B cell (primary cell): ENCODE results near the gene BMPER. TPM values are rescaled to one million over a fixed set of nuclear protein-coding genes. Genes with fewer than 3 reads are reported as not detected.

ENCODE experiments used
- ATAC-seq: fragments of 200-7000 bp; cut with Tn5 transposase; one replicate; pipeline ENCODE4 v1.10.0; 2021; ENCODE audit warnings: low read depth, mild to moderate bottlenecking, moderate number of reproducible peaks, moderate library complexity
- CTCF ChIA-PET: fragments of 350-600 bp; sonication (Branson Sonifier 250); formaldehyde crosslinking; loops from one replicate; lab custom pipeline; 2021; ENCODE audit warnings: antibody characterized with exemption, inconsistent platforms; lab: Charles Lee
- POLR2A ChIA-PET: fragments of 350-600 bp; sonication (Branson Sonifier 250); formaldehyde crosslinking; loops from one replicate; lab custom pipeline; 2021; ENCODE audit warnings: antibody characterized with exemption; lab: Charles Lee
- DNase-seq: peaks from one replicate; pipeline ENCODE4 v3.0.0; 2013
- H2AFZ ChIP-seq: 2 replicates; pipeline ENCODE4 v1.6.1; 2012; ENCODE audit warnings: mild to moderate bottlenecking, low read depth, low read length; ENCODE audit not compliant: insufficient read depth, poor library complexity, severe bottlenecking
- H3K27ac ChIP-seq, 2 donors: 1 replicate in 1 of 2; 2 replicates in 1 of 2; pipeline ENCODE4 v1.5.1; 2012 to 2013; ENCODE audit warnings: low read length in 2 of 2, mild to moderate bottlenecking in 2 of 2, moderate library complexity in 1 of 2
- H3K27me3 ChIP-seq, 4 experiments: fragments of 200-600 bp in 1 of 4; sonication (generic) in 1 of 4; replicated peaks in 1 of 4; 1 replicate in 2 of 4; 2 replicates in 2 of 4; pipeline versions ENCODE4 v1.6.1 to v1.7.0; 2013 to 2016; ENCODE audit warnings: low read length in 3 of 4, mild to moderate bottlenecking in 2 of 4, mixed read lengths in 1 of 4, moderate library complexity in 1 of 4; ENCODE audit not compliant: insufficient read depth in 4 of 4, control insufficient read depth in 3 of 4; ENCODE audit errors: control extremely low read depth in 1 of 4
- H3K36me3 ChIP-seq, 2 experiments: replicated peaks in 1 of 2; 1 replicate in 1 of 2; 2 replicates in 1 of 2; pipeline versions ENCODE4 v1.6.1 to v1.7.1; 2013; ENCODE audit warnings: low read length in 1 of 2; ENCODE audit not compliant: insufficient read depth in 2 of 2, control insufficient read depth in 1 of 2; ENCODE audit errors: control extremely low read depth in 1 of 2, extremely low read depth in 1 of 2
- H3K4me1 ChIP-seq, 2 donors: fragments of 200-600 bp in 1 of 2; sonication (generic) in 1 of 2; 1 replicate in 1 of 2; 2 replicates in 1 of 2; pipeline versions ENCODE4 v1.5.1 to v1.6.1; 2013 to 2017; ENCODE audit warnings: low read length in 2 of 2; ENCODE audit not compliant: control insufficient read depth in 2 of 2, insufficient read depth in 2 of 2
- H3K4me2 ChIP-seq: replicated peaks from 2 replicates; pipeline ENCODE3; 2012; ENCODE audit warnings: mild to moderate bottlenecking, low read depth, low read length; ENCODE audit not compliant: poor library complexity, severe bottlenecking
- H3K4me3 ChIP-seq, 5 experiments: fragments of 200-600 bp in 1 of 5; sonication (generic) in 1 of 5; 1 replicate in 3 of 5; 2 replicates in 2 of 5; pipeline versions ENCODE4 v1.5.1 to v1.7.0; 2011 to 2016; ENCODE audit warnings: low read length in 4 of 5, mild to moderate bottlenecking in 4 of 5, low read depth in 2 of 5, control low read depth in 1 of 5, moderate library complexity in 1 of 5; ENCODE audit not compliant: insufficient read depth in 1 of 5; ENCODE audit errors: control extremely low read depth in 1 of 5, extremely low read depth in 1 of 5
- H3K79me2 ChIP-seq: fragments of 200-600 bp; sonication (generic); one replicate; pipeline ENCODE4 v1.6.0; 2016; ENCODE audit warnings: low read length; ENCODE audit not compliant: control insufficient read depth, insufficient read depth
- H3K9ac ChIP-seq: fragments of 200-600 bp; sonication (generic); 2 replicates; pipeline ENCODE4 v1.6.1; 2017; ENCODE audit warnings: mild to moderate bottlenecking, low read length, moderate library complexity
- H3K9me3 ChIP-seq, 3 donors: one replicate each; pipeline versions ENCODE4 v1.6.1 to v1.7.1; 2013; ENCODE audit warnings: low read length in 2 of 3; ENCODE audit not compliant: control insufficient read depth in 2 of 3, insufficient read depth in 1 of 3; ENCODE audit errors: control extremely low read depth in 1 of 3
- H4K20me1 ChIP-seq: 2 replicates; pipeline ENCODE4 v1.6.0; 2012; ENCODE audit warnings: mild to moderate bottlenecking, low read length; ENCODE audit not compliant: insufficient read depth, control insufficient read depth, poor library complexity, severe bottlenecking
- H3K27ac Mint-ChIP-seq: one replicate; pipeline ENCODE4 v1.8.0; 2021; ENCODE audit warnings: mixed read lengths
- H3K27me3 Mint-ChIP-seq: one replicate; pipeline ENCODE4 v1.8.0; 2021; ENCODE audit warnings: mixed read lengths
- H3K4me1 Mint-ChIP-seq: one replicate; pipeline ENCODE4 v1.8.0; 2021; ENCODE audit warnings: mixed read lengths
- H3K4me3 Mint-ChIP-seq: one replicate; pipeline ENCODE4 v1.8.0; 2021; ENCODE audit warnings: mixed read lengths
- H3K9me3 Mint-ChIP-seq: one replicate; pipeline ENCODE4 v1.8.0; 2022; ENCODE audit warnings: mixed read lengths; ENCODE audit not compliant: insufficient read depth
- EZH2 ChIP-seq: IDR thresholded peaks from 2 replicates; pipeline ENCODE4 v1.6.1; 2012; ENCODE audit warnings: borderline replicate concordance, low read depth, mild to moderate bottlenecking, moderate library complexity, low read length; ENCODE audit not compliant: insufficient read depth, poor library complexity, severe bottlenecking
- WGBS: methylation state at CpG from one replicate; pipeline ENCODE4 v1.1.5; 2013; ENCODE audit warnings: missing lambda C conversion rate; ENCODE audit not compliant: insufficient coverage; 5-methylcytosine and 5-hydroxymethylcytosine counted together
- intact Hi-C: fragments of 100-400 bp; cut with micrococcal nuclease; formaldehyde crosslinking; loops from one replicate; pipeline ENCODE4 v1.10.0; 2022
- polyA plus RNA-seq: library from polyadenylated mRNA; depleted of rRNA; stranded (reverse); fragments of >200 nt; gene quantifications from 2 replicates; pipeline ENCODE4 v1.2.3, GENCODE V29; 2012
- total RNA-seq, 2 donors: library from RNA; stranded (reverse); fragments of 120-200 nt in 1 of 2; gene quantifications; 1 replicate in 1 of 2; 2 replicates in 1 of 2; pipeline versions ENCODE4 v1.2.3 to v1.2.4, GENCODE V29; 2013 to 2022
- TF ChIP-seq, protein P1 (sequence below): fragments of 200-600 bp; IDR thresholded peaks from one replicate; pipeline ENCODE4 v1.8.0; 2022; ENCODE audit warnings: antibody characterized with exemption, mild to moderate bottlenecking

BMPER gene
- total and polyA plus RNA-seq, 2 donors (not counting 1 experiment from before 2014, with no cell fraction given): not detected

GRCh38 chr7:33918438-33919143 is 13.3 kb downstream of the BMPER start:
- TF ChIP-seq, protein P1, sequence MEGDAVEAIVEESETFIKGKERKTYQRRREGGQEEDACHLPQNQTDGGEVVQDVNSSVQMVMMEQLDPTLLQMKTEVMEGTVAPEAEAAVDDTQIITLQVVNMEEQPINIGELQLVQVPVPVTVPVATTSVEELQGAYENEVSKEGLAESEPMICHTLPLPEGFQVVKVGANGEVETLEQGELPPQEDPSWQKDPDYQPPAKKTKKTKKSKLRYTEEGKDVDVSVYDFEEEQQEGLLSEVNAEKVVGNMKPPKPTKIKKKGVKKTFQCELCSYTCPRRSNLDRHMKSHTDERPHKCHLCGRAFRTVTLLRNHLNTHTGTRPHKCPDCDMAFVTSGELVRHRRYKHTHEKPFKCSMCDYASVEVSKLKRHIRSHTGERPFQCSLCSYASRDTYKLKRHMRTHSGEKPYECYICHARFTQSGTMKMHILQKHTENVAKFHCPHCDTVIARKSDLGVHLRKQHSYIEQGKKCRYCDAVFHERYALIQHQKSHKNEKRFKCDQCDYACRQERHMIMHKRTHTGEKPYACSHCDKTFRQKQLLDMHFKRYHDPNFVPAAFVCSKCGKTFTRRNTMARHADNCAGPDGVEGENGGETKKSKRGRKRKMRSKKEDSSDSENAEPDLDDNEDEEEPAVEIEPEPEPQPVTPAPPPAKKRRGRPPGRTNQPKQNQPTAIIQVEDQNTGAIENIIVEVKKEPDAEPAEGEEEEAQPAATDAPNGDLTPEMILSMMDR: no peak
- TF ChIP-seq EZH2: no peak
- POLR2A ChIA-PET: no interaction called here
- Histone ChIP-seq H3K27me3 (peaks cover 0 to 4% (median 0%) of the 10 kb centered on the region in 4 experiments), H3K4me3 (no peak overlapping the region), H3K9ac (no peak overlapping the region), H3K36me3 (no peaks in the 10 kb centered on the region), H3K4me2 (no peak overlapping the region), H3K27ac (no peak overlapping the region), H4K20me1 (no peaks in the 10 kb centered on the region), H3K4me1 (no peaks in the 10 kb centered on the region), H2AFZ (no peak overlapping the region), H3K79me2 (no peaks in the 10 kb centered on the region), H3K9me3 (no peaks in the 10 kb centered on the region)
- H3K4me1 Mint-ChIP-seq: no peaks in the 10 kb centered on the region
- CTCF ChIA-PET: no interaction called here
- H3K27me3 Mint-ChIP-seq: peaks cover 2% of the 10 kb centered on the region
- H3K4me3 Mint-ChIP-seq: no peak overlapping the region
- no peak for DNase-seq
- intact Hi-C loops: no loop called here
- H3K9me3 Mint-ChIP-seq: no peaks in the 10 kb centered on the region
- 21% methylated on average over 2 of the region's 3 CpGs for WGBS
- no peak for ATAC-seq
- H3K27ac Mint-ChIP-seq: no peak overlapping the region

DNA sequence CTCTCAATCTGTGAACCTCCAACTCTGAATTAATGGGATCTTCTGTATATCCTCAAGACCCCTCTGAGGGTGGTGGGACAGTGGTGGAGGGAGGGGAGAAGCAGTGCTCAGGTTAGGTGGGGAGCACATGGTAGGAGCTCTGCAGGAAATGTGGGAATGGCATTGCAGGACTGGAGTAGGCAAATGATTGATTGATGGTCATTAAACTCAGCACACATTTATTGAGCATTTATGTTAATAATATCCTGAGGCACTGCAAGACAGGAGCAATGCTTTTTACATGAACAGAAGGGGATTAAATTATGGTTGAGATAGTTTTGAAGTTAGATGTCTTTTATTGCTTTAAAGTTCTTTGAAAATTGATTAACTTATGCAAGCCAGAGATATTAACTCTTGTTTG is 14.1 kb downstream of the BMPER start:
- Histone ChIP-seq H4K20me1 (no peaks in the 10 kb centered on the region), H3K27me3 (peaks cover 0 to 4% (median 0%) of the 10 kb centered on the region in 4 experiments), H3K4me2 (no peak overlapping the region), H3K79me2 (no peaks in the 10 kb centered on the region), H3K9me3 (no peaks in the 10 kb centered on the region), H2AFZ (no peak overlapping the region), H3K27ac (no peak overlapping the region), H3K36me3 (no peaks in the 10 kb centered on the region), H3K4me3 (no peak overlapping the region), H3K4me1 (no peaks in the 10 kb centered on the region), H3K9ac (no peak overlapping the region)
- DNase-seq (no peak), ATAC-seq (no peak)
- intact Hi-C loops: no loop called here
- H3K27me3 Mint-ChIP-seq: peaks cover 10% of the 10 kb centered on the region
- CTCF ChIA-PET: no interaction called here
- TF ChIP-seq, protein P1: no peak
- no peak for TF ChIP-seq EZH2
- no peaks in the 10 kb centered on the region for H3K9me3 Mint-ChIP-seq
- no peak overlapping the region for H3K4me3 Mint-ChIP-seq
- POLR2A ChIA-PET: no interaction called here
- no peak overlapping the region for H3K27ac Mint-ChIP-seq
- H3K4me1 Mint-ChIP-seq: no peaks in the 10 kb centered on the region
